H9 (cell line): ENCODE data around the gene DCAF11. TPM values are rescaled to one million over a fixed set of nuclear protein-coding genes. Genes with fewer than 3 reads are reported as not detected.

Experiments used
- DNase-seq: peaks from one replicate; pipeline ENCODE4 v3.0.0-alpha.2; 2017
- H2AFZ ChIP-seq: one replicate; pipeline ENCODE4 v1.6.1; 2013; ENCODE audit warnings: mild to moderate bottlenecking, low read length, control low read depth, moderate library complexity
- H2AK5ac ChIP-seq: 2 replicates; pipeline ENCODE4 v1.6.1; 2013; ENCODE audit warnings: low read length, control low read depth, mixed read lengths; ENCODE audit not compliant: insufficient read length
- H2BK120ac ChIP-seq: one replicate; pipeline ENCODE4 v1.6.1; 2013; ENCODE audit warnings: low read depth, mild to moderate bottlenecking, low read length, control low read depth, inconsistent platforms; ENCODE audit not compliant: poor library complexity, severe bottlenecking
- H2BK12ac ChIP-seq: 2 replicates; pipeline ENCODE4 v1.6.1; 2013; ENCODE audit warnings: low read length, control low read depth, mixed read lengths, low read depth; ENCODE audit not compliant: insufficient read length
- H2BK15ac ChIP-seq: 2 replicates; pipeline ENCODE4 v1.6.1; 2013; ENCODE audit warnings: low read depth, low read length, control low read depth
- H2BK20ac ChIP-seq: one replicate; pipeline ENCODE4 v1.6.1; 2013; ENCODE audit warnings: low read depth, mild to moderate bottlenecking, low read length, control low read depth, inconsistent platforms; ENCODE audit not compliant: poor library complexity, severe bottlenecking
- H2BK5ac ChIP-seq: 2 replicates; pipeline ENCODE4 v1.6.1; 2013; ENCODE audit warnings: low read length, control low read depth, mixed read lengths; ENCODE audit not compliant: insufficient read length
- H3K14ac ChIP-seq: 2 replicates; pipeline ENCODE4 v1.6.1; 2013; ENCODE audit warnings: low read length, control low read depth; ENCODE audit not compliant: insufficient read depth
- H3K18ac ChIP-seq: 2 replicates; pipeline ENCODE4 v1.6.1; 2013; ENCODE audit warnings: low read depth, mild to moderate bottlenecking, mixed read lengths, low read length, control low read depth; ENCODE audit not compliant: insufficient read length
- H3K23ac ChIP-seq: 2 replicates; pipeline ENCODE4 v1.6.1; 2013; ENCODE audit warnings: low read length, control low read depth, mixed read lengths, low read depth; ENCODE audit not compliant: insufficient read length
- H3K23me2 ChIP-seq: 2 replicates; pipeline ENCODE4 v1.6.1; 2013; ENCODE audit warnings: low read depth, mild to moderate bottlenecking, mixed read lengths, low read length, control low read depth; ENCODE audit not compliant: insufficient read length, poor library complexity, severe bottlenecking
- H3K27ac ChIP-seq: 2 replicates; pipeline ENCODE4 v1.5.1; 2013; ENCODE audit warnings: low read length, control low read depth, mixed read lengths, low read depth; ENCODE audit not compliant: insufficient read length
- H3K27me3 ChIP-seq: 2 replicates; pipeline ENCODE4 v1.6.1; 2013; ENCODE audit warnings: low read length, control low read depth, inconsistent platforms; ENCODE audit not compliant: insufficient read depth
- H3K4ac ChIP-seq: 2 replicates; pipeline ENCODE4 v1.6.1; 2013; ENCODE audit warnings: low read depth, mild to moderate bottlenecking, control low read depth, inconsistent platforms, low read length, moderate library complexity
- H3K4me1 ChIP-seq: 2 replicates; pipeline ENCODE4 v1.6.1; 2013; ENCODE audit warnings: low read length, control low read depth, inconsistent platforms; ENCODE audit not compliant: insufficient read depth
- H3K4me2 ChIP-seq: 2 replicates; pipeline ENCODE4 v1.6.1; 2013; ENCODE audit warnings: low read length, control low read depth, mixed read lengths; ENCODE audit not compliant: insufficient read length, insufficient read depth
- H3K56ac ChIP-seq: 2 replicates; pipeline ENCODE4 v1.6.1; 2013; ENCODE audit warnings: low read depth, mild to moderate bottlenecking, mixed read lengths, low read length, control low read depth; ENCODE audit not compliant: insufficient read length
- H3K79me1 ChIP-seq: 2 replicates; pipeline ENCODE4 v1.6.1; 2013; ENCODE audit warnings: low read depth, mild to moderate bottlenecking, moderate library complexity, low read length, control low read depth, inconsistent platforms; ENCODE audit not compliant: insufficient read depth, poor library complexity, severe bottlenecking
- H3K79me2 ChIP-seq: 2 replicates; pipeline ENCODE4 v1.6.1; 2013; ENCODE audit warnings: low read length, control low read depth, inconsistent platforms; ENCODE audit not compliant: insufficient read depth
- H3K9ac ChIP-seq: 2 replicates; pipeline ENCODE4 v1.6.1; 2013; ENCODE audit warnings: low read length, control low read depth, mixed read lengths; ENCODE audit not compliant: insufficient read length; ENCODE audit errors: extremely low read depth
- H3K9me3 ChIP-seq: one replicate; pipeline ENCODE4 v1.6.1; 2013; ENCODE audit warnings: low read depth, low read length, inconsistent platforms; ENCODE audit not compliant: control insufficient read depth
- H3T11ph ChIP-seq: one replicate; pipeline ENCODE4 v1.6.1; 2013; ENCODE audit warnings: mild to moderate bottlenecking, low read length, control low read depth, inconsistent platforms
- H4K20me1 ChIP-seq: one replicate; pipeline ENCODE4 v1.6.1; 2013; ENCODE audit not compliant: control insufficient read depth, insufficient read length, insufficient read depth
- H4K5ac ChIP-seq: 2 replicates; pipeline ENCODE4 v1.6.1; 2013; ENCODE audit warnings: low read depth, mild to moderate bottlenecking, mixed read lengths, low read length, control low read depth; ENCODE audit not compliant: insufficient read length
- H4K8ac ChIP-seq: replicated peaks from 2 replicates; pipeline ENCODE4 v1.6.1; 2013; ENCODE audit warnings: low read length, control low read depth, mixed read lengths, low read depth; ENCODE audit not compliant: insufficient read length
- H4K91ac ChIP-seq: 2 replicates; pipeline ENCODE4 v1.6.1; 2013; ENCODE audit warnings: low read depth, mild to moderate bottlenecking, moderate library complexity, mixed read lengths, low read length, control low read depth; ENCODE audit not compliant: insufficient read length
- H3K27ac Mint-ChIP-seq, 3 experiments: 2 replicates in 2 of 3; 3 replicates in 1 of 3; pipeline ENCODE4 v1.8.0; 2020 to 2021; ENCODE audit warnings: mixed read lengths in 3 of 3, mild to moderate bottlenecking in 1 of 3, moderate library complexity in 1 of 3
- H3K27me3 Mint-ChIP-seq: 2 replicates; pipeline ENCODE4 v1.8.0; 2021; ENCODE audit warnings: low read depth, mild to moderate bottlenecking, moderate library complexity, mixed read lengths
- H3K36me3 Mint-ChIP-seq, 3 experiments: 2 replicates in 2 of 3; 3 replicates in 1 of 3; pipeline ENCODE4 v1.8.0; 2020 to 2021; ENCODE audit warnings: low read depth in 3 of 3, mixed read lengths in 3 of 3; ENCODE audit not compliant: insufficient read depth in 1 of 3
- H3K4me1 Mint-ChIP-seq, 2 experiments: 2 replicates each; pipeline ENCODE4 v1.8.0; 2020; ENCODE audit warnings: mixed read lengths in 2 of 2
- H3K4me3 Mint-ChIP-seq, 2 experiments: 2 replicates in 1 of 2; 3 replicates in 1 of 2; pipeline ENCODE4 v1.8.0; 2020 to 2021; ENCODE audit warnings: mild to moderate bottlenecking in 2 of 2, mixed read lengths in 2 of 2, moderate library complexity in 1 of 2
- H3K9me3 Mint-ChIP-seq, 2 experiments: 2 replicates in 1 of 2; 3 replicates in 1 of 2; pipeline ENCODE4 v1.8.0; 2020; ENCODE audit warnings: mild to moderate bottlenecking in 2 of 2, mixed read lengths in 2 of 2, moderate library complexity in 1 of 2
- CTCF ChIP-seq: fragments of 200-600 bp; sonication (generic); conservative IDR thresholded peaks from 3 replicates; pipeline ENCODE4 v1.8.0; 2021; ENCODE audit warnings: antibody characterized with exemption, mild to moderate bottlenecking
- WGBS: extraction: QIAGEN DNeasy Blood & Tissue Kit; methylation state at CpG from one replicate; pipeline ENCODE4 v1.1.7; 2013; ENCODE audit warnings: missing lambda C conversion rate, low lambda C conversion rate, mixed read lengths; ENCODE audit not compliant: insufficient read length; ENCODE audit errors: extremely low coverage; 5-methylcytosine and 5-hydroxymethylcytosine counted together
- long read RNA-seq: library from polyadenylated mRNA; unstranded; transcript quantifications from one replicate; pipeline ENCODE4 v2.0.0, GENCODE V29; 2020
- total RNA-seq: library from RNA; stranded (reverse); gene quantifications from 2 replicates; pipeline ENCODE4 v1.2.1, GENCODE V29; 2021

DCAF11 gene
- 73.4 and 74.3 TPM in 2 replicates for total RNA-seq
- long read RNA-seq, full-length matches to known transcripts, result 340 of 595 reads
- long read RNA-seq, partial matches to known transcripts, result 93 of 595 reads
- long read RNA-seq, other reads (novel, unspliced or antisense), result 162 of 595 reads

GRCh38 chr14:24114532-24115421 is at the start of gene DCAF11, which contains the start of gene NRL:
Gene DCAF11 (plus strand): TSS chr14:24114777. CDS start chr14:24115595, 818 bp downstream.
Gene NRL (minus strand): TSS chr14:24114949. CDS start chr14:24082848, 32,101 bp downstream.
- Histone ChIP-seq H3K9me3 (no peaks in the 10 kb centered on the region), H2BK12ac (no peak within 1 kb of the TSS), H3K23ac (no peak within 1 kb of the TSS), H2AK5ac (no peak within 1 kb of the TSS), H4K20me1 (no peaks in the 10 kb centered on the region), H3K18ac (peak within 1 kb of the TSS; percentile 97), H4K91ac (no peak within 1 kb of the TSS), H3K27me3 (no peaks in the 10 kb centered on the region), H3K79me1 (no peaks in the 10 kb centered on the region), H3K4me1 (no peaks in the 10 kb centered on the region), H3K4me2 (peak within 1 kb of the TSS; percentile 79), H4K8ac (no peak within 1 kb of the TSS), H2BK5ac (no peak within 1 kb of the TSS), H2AFZ (no peak within 1 kb of the TSS), H3K27ac (peak within 1 kb of the TSS; percentile 36), H3K79me2 (no peaks in the 10 kb centered on the region), H2BK20ac (no peak within 1 kb of the TSS), H3K56ac (no peak within 1 kb of the TSS), H2BK15ac (no peak within 1 kb of the TSS), H3T11ph (no peak within 1 kb of the TSS), H2BK120ac (no peak within 1 kb of the TSS), H3K4ac (no peak within 1 kb of the TSS), H3K23me2 (peaks cover 13% of the 10 kb centered on the region), H3K14ac (peak within 1 kb of the TSS; percentile 98), H4K5ac (no peak within 1 kb of the TSS), H3K9ac (peak within 1 kb of the TSS; percentile 75)
- Mint-ChIP-seq H3K27ac (peak within 1 kb of the TSS; percentile 93 to 100 (median 98)), H3K9me3 (no peaks in the 10 kb centered on the region; a peak in 1 of 5 replicates), H3K4me3 (peak within 1 kb of the TSS; percentile 93 to 95), H3K36me3 (peaks cover 15 to 43% (median 33%) of the 10 kb centered on the region in 3 experiments; a peak in 6 of 7 replicates), H3K27me3 (peaks cover 3% of the 10 kb centered on the region; the same call in 1 of the 2 replicates), H3K4me1 (peaks cover 12 to 15% of the 10 kb centered on the region in 2 experiments)
- DNase-seq, result peak; percentile 99
- TF ChIP-seq CTCF, result no peak
- WGBS, result no CpG with 5 or more reads among the region's 65 CpGs
